ENCODE measurements around the gene ETNK2. TPM values are rescaled to one million over a fixed set of nuclear protein-coding genes. Genes with fewer than 3 reads are reported as not detected.

ETNK2 gene
- total RNA-seq, 2 donors from 2014 or later = 25.3 to 84.5 TPM

DNA sequence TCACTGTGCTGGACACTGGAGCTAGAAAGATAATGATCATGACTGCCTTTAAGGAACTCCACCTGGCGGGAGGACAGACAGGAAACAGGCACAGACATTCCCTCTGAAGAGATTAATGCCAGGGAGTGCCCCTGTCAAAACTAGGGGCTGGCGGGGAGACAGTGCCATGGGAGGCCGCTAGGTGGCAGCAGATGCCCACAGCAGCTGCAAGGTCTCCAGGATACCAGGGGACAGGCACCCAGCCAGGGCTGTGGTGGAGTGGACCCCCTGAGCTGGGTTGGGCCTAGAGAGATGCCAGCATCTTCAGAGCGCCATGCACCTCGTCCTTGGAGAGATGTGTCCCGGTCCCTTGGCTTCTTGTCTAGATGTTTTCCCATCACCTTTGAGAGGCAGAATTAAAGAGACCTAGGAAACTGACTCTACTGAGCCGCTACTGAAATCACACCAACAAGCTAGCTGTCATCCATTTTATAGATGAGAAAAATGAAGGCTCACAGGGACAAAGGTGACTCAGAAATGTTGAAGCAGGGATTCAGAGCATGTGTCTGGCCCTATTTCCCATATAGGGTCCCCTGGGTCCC, 10.7 kb upstream of the ETNK2 start:
- H3K4me1 ChIP-seq (replicated peaks) = no peaks in the 10 kb centered on the region
- no peaks in the 10 kb centered on the region for H3K36me3 ChIP-seq
- no peak overlapping the region for H3K27ac ChIP-seq
- intact Hi-C loops (cut with DNase I) = loop anchor here (1.0 to 5.0 kb wide), 3 partner anchors 45 to 340 kb away; no protein-coding TSS in a partner anchor
- H3K4me3 ChIP-seq = no peak overlapping the region
- DNase-seq (ENCODE audit: low spot score) = peak; percentile 90
- H3K27me3 ChIP-seq (replicated peaks; ENCODE audit: insufficient read depth) = no peaks in the 10 kb centered on the region
- TF ChIP-seq, protein P1, sequence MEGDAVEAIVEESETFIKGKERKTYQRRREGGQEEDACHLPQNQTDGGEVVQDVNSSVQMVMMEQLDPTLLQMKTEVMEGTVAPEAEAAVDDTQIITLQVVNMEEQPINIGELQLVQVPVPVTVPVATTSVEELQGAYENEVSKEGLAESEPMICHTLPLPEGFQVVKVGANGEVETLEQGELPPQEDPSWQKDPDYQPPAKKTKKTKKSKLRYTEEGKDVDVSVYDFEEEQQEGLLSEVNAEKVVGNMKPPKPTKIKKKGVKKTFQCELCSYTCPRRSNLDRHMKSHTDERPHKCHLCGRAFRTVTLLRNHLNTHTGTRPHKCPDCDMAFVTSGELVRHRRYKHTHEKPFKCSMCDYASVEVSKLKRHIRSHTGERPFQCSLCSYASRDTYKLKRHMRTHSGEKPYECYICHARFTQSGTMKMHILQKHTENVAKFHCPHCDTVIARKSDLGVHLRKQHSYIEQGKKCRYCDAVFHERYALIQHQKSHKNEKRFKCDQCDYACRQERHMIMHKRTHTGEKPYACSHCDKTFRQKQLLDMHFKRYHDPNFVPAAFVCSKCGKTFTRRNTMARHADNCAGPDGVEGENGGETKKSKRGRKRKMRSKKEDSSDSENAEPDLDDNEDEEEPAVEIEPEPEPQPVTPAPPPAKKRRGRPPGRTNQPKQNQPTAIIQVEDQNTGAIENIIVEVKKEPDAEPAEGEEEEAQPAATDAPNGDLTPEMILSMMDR (IDR thresholded peaks at IDR 0.05) = peak; percentile 96 to 100 (median 99)
- TF ChIP-seq POLR2AphosphoS5 (IDR thresholded peaks at IDR 0.05) = peak; percentile 89
- no peak for TF ChIP-seq POLR2A (IDR thresholded peaks at IDR 0.05)
- WGBS = 16% methylated on average over 7 of the region's 7 CpGs
- H3K9me3 ChIP-seq = no peaks in the 10 kb centered on the region

- H3K4me1 ChIP-seq (replicated peaks) = no peaks in the 10 kb centered on the region
- H3K9me3 ChIP-seq = no peaks in the 10 kb centered on the region
- no peak for TF ChIP-seq POLR2A (IDR thresholded peaks at IDR 0.05)
- TF ChIP-seq POLR2AphosphoS5 (IDR thresholded peaks at IDR 0.05) = no peak
- TF ChIP-seq, protein P1 (IDR thresholded peaks at IDR 0.05) = no peak
- no peaks in the 10 kb centered on the region for H3K36me3 ChIP-seq
- intact Hi-C loops (cut with DNase I) = loop anchor here (1.0 to 5.0 kb wide), 3 partner anchors 45 to 340 kb away; no protein-coding TSS in a partner anchor
- H3K27me3 ChIP-seq (replicated peaks; ENCODE audit: insufficient read depth) = no peaks in the 10 kb centered on the region
- 49% methylated on average over 14 of the region's 14 CpGs for WGBS
- H3K4me3 ChIP-seq = no peak overlapping the region
- no peak for DNase-seq (ENCODE audit: low spot score)
- H3K27ac ChIP-seq = no peak overlapping the region
These were observed 10.0 kb upstream of the ETNK2 start for GRCh38 chr1:204161609-204162493.

DNA sequence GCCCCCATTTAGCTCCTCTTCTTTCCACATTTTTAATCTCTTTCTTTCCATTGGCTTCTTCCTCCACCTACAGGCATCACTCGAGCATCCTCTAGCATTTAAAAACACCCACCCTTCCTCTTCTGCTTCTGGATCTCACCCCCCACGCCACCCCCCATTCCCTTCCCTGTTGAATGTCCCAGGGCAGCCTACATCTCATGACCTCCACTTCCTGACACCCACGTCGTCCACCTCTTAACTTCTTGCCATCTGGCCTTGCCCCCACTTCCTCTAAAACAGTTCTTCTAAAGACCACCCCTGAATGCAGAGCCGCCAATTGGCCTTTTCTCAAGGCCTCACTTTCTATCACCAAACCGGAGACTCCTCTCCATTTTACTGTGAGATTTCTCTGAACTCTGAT, 6.1 kb upstream of the ETNK2 start:
- no peaks in the 10 kb centered on the region for H3K36me3 ChIP-seq
- intact Hi-C loops (cut with DNase I) = no loop called here
- H3K27ac ChIP-seq = no peak overlapping the region
- H3K27me3 ChIP-seq (replicated peaks; ENCODE audit: insufficient read depth) = no peaks in the 10 kb centered on the region
- H3K4me1 ChIP-seq (replicated peaks) = no peaks in the 10 kb centered on the region
- 80% methylated on average over 6 of the region's 6 CpGs for whole genome bisulfite sequencing
- no peak for DNase-seq (ENCODE audit: low spot score)
- no peak overlapping the region for H3K4me3 ChIP-seq
- TF ChIP-seq, protein P1 (IDR thresholded peaks at IDR 0.05) = no peak
- H3K9me3 ChIP-seq = no peaks in the 10 kb centered on the region

DNA sequence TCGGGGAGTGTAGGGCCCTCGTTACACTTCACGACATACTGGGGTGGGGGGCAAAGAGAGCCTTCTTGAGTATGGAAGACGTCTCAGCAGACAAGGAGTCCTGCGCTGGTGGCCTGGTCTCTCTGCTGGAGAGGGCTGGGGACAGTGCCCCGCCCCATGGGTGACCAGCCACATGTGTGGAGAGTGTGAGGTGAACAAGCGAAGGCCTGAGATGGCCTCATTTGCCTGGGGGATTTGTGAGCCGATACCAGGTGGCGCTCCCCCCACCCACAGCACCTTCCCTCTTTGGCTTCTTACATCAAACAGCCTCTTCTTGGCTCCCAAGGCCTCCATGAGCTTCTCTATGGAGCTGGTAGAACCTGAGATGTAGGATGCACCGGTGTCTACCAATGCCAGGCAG, 4.0 kb upstream of the ETNK2 start:
- intact Hi-C loops (cut with DNase I) = no loop called here
- no peak for DNase-seq (ENCODE audit: low spot score)
- Histone ChIP-seq H3K27me3 (replicated peaks; ENCODE audit: insufficient read depth) (no peaks in the 10 kb centered on the region), H3K4me3 (no peak overlapping the region), H3K27ac (no peak overlapping the region), H3K4me1 (replicated peaks) (peaks cover 3% of the 10 kb centered on the region), H3K9me3 (no peaks in the 10 kb centered on the region), H3K36me3 (no peaks in the 10 kb centered on the region)
- WGBS = 95% methylated on average over 7 of the region's 10 CpGs
- TF ChIP-seq, protein P1 (IDR thresholded peaks at IDR 0.05) = no peak
- no peak for TF ChIP-seq POLR2A (IDR thresholded peaks at IDR 0.05)
- TF ChIP-seq POLR2AphosphoS5 (IDR thresholded peaks at IDR 0.05) = no peak
